Glutamatergic neuron (in vitro differentiated cells): ENCODE results near the gene SERTM1. TPM values are rescaled to one million over a fixed set of nuclear protein-coding genes. Genes with fewer than 3 reads are reported as not detected.

Experiments
- DNase-seq: peaks from one replicate; pipeline ENCODE4 v3.0.0; 2022
- H3K27ac Mint-ChIP-seq: one replicate; pipeline ENCODE4 v1.8.0; 2020; ENCODE audit warnings: mild to moderate bottlenecking, mixed read lengths, inconsistent platforms; ENCODE audit not compliant: unreplicated experiment
- H3K27me3 Mint-ChIP-seq: one replicate; pipeline ENCODE4 v1.8.0; 2020; ENCODE audit warnings: mild to moderate bottlenecking, moderate library complexity, mixed read lengths, inconsistent platforms; ENCODE audit not compliant: unreplicated experiment
- H3K36me3 Mint-ChIP-seq: one replicate; pipeline ENCODE4 v1.8.0; 2020; ENCODE audit warnings: mild to moderate bottlenecking, mixed read lengths, inconsistent platforms; ENCODE audit not compliant: unreplicated experiment
- H3K4me1 Mint-ChIP-seq: one replicate; pipeline ENCODE4 v1.8.0; 2020; ENCODE audit warnings: mild to moderate bottlenecking, low read depth, mixed read lengths, inconsistent platforms; ENCODE audit not compliant: unreplicated experiment
- H3K4me3 Mint-ChIP-seq: one replicate; pipeline ENCODE4 v1.8.0; 2020; ENCODE audit warnings: mild to moderate bottlenecking, mixed read lengths, inconsistent platforms; ENCODE audit not compliant: unreplicated experiment
- H3K9me3 Mint-ChIP-seq: one replicate; pipeline ENCODE4 v1.8.0; 2020; ENCODE audit warnings: mild to moderate bottlenecking, moderate library complexity, mixed read lengths, inconsistent platforms; ENCODE audit not compliant: unreplicated experiment
- long read RNA-seq: library from polyadenylated mRNA; unstranded; transcript quantifications from one replicate; pipeline ENCODE4 v2.0.0, GENCODE V29; 2020; ENCODE audit not compliant: unreplicated experiment
- total RNA-seq: library from RNA; stranded (reverse); fragmentation: NEBNext Ultra II Directional; extraction: Animal tissue kit (Norgen Biotek cat#: 25700); gene quantifications from one replicate; pipeline ENCODE4 v1.2.1, GENCODE V29; 2021; ENCODE audit not compliant: unreplicated experiment
- TF ChIP-seq, protein P1 (sequence below): fragments of 200-600 bp; sonication (generic); IDR thresholded peaks from one replicate; pipeline ENCODE4 v1.5.0; 2021; ENCODE audit not compliant: partially characterized antibody, unreplicated experiment

The SERTM1 gene
- 0.88 TPM for total RNA-seq
- long read RNA-seq: 0 reads

DNA sequence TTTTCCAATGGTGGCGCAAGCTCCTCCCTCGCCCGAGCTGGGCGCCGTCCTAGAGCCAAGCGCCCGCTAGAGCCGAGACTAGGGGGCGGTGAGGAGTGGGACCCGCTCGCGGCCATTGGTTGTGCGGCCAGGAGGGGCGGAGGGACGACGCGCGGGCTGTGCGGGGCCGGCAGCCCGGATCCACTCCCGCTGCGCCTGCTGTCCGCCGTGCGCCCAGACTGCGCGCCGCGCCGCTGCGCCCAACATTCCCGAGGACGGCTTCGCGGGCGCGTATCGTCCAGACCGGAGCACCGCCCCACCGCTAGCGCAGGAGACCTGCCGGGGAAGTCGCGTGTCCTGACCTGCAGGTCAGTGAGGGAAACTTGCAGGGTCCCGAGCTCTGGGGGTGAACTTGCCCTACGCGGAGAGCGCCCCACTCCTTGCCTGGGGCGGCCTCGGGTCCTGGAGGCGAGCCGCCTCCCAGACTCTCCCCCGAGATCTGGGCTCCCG is at the start of gene SERTM1:
Gene SERTM1 (plus strand): TSS at position 183 of the 489 bp plus-strand sequence. CDS start 21,059 bp downstream, outside the sequence.
- peaks cover 9% of the 10 kb centered on the region for H3K4me1 Mint-ChIP-seq
- no peaks in the 10 kb centered on the region for H3K36me3 Mint-ChIP-seq
- H3K4me3 Mint-ChIP-seq: peak within 1 kb of the TSS; percentile 97
- H3K9me3 Mint-ChIP-seq: peaks cover 2% of the 10 kb centered on the region
- peaks cover 11% of the 10 kb centered on the region for H3K27me3 Mint-ChIP-seq
- DNase-seq: peak; percentile 85
- TF ChIP-seq, protein P1, sequence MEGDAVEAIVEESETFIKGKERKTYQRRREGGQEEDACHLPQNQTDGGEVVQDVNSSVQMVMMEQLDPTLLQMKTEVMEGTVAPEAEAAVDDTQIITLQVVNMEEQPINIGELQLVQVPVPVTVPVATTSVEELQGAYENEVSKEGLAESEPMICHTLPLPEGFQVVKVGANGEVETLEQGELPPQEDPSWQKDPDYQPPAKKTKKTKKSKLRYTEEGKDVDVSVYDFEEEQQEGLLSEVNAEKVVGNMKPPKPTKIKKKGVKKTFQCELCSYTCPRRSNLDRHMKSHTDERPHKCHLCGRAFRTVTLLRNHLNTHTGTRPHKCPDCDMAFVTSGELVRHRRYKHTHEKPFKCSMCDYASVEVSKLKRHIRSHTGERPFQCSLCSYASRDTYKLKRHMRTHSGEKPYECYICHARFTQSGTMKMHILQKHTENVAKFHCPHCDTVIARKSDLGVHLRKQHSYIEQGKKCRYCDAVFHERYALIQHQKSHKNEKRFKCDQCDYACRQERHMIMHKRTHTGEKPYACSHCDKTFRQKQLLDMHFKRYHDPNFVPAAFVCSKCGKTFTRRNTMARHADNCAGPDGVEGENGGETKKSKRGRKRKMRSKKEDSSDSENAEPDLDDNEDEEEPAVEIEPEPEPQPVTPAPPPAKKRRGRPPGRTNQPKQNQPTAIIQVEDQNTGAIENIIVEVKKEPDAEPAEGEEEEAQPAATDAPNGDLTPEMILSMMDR: no peak
- no peak within 1 kb of the TSS for H3K27ac Mint-ChIP-seq

- TF ChIP-seq, protein P1: no peak
- Mint-ChIP-seq H3K36me3 (no peaks in the 10 kb centered on the region), H3K4me3 (no peak overlapping the region), H3K27me3 (no peaks in the 10 kb centered on the region), H3K9me3 (no peaks in the 10 kb centered on the region), H3K27ac (no peak overlapping the region), H3K4me1 (peaks cover 3% of the 10 kb centered on the region)
- DNase-seq: no peak
Measured at GRCh38 chr13:36628377-36629056, 45.3 kb upstream of the SERTM1 start.

- Mint-ChIP-seq H3K27ac (no peak overlapping the region), H3K27me3 (no peaks in the 10 kb centered on the region), H3K9me3 (no peaks in the 10 kb centered on the region), H3K4me3 (no peak overlapping the region), H3K4me1 (peaks cover 3% of the 10 kb centered on the region), H3K36me3 (no peaks in the 10 kb centered on the region)
- DNase-seq: no peak
- TF ChIP-seq, protein P1: no peak
Measured at GRCh38 chr13:36629057-36629385, 44.8 kb upstream of the SERTM1 start.

DNA sequence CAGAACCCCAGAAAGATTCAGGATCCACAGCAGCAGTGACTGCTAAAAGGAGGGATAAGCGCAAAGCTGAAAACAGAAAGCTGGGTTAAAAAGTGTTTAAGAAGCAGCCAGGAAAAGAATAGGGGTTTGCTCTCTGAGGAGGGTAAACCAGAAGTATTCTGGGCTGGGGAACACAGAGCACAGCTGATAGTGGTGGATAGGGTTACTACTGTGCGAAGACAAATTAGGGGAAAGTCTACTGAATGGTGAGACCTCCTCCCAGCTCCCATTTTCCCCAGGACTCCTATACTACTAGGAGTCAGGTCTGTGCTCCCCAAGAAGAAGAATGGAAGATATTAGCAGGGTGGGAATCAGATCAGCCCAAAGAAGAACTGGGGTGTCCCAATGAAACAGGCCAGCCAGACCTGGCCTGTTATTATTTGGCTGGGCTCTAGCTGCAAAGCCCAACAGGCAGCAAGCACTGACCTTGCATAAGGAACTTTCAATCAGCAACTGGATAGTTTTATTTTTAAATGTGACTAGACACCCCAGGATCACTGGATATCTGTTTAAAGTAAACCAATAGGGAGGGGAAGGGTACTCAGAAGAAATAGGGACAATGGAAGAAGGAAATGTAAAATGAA is 43.5 kb upstream of the SERTM1 start:
- Mint-ChIP-seq H3K4me3 (no peak overlapping the region), H3K36me3 (no peaks in the 10 kb centered on the region), H3K9me3 (no peaks in the 10 kb centered on the region), H3K27ac (no peak overlapping the region), H3K4me1 (peaks cover 3% of the 10 kb centered on the region), H3K27me3 (no peaks in the 10 kb centered on the region)
- no peak for DNase-seq
- TF ChIP-seq, protein P1: no peak

GRCh38 chr13:36639610-36640009 is 34.2 kb upstream of the SERTM1 start:
- TF ChIP-seq, protein P1: no peak
- no peak for DNase-seq
- peaks cover 5% of the 10 kb centered on the region for H3K36me3 Mint-ChIP-seq
- H3K27ac Mint-ChIP-seq: no peak overlapping the region
- H3K4me1 Mint-ChIP-seq: no peaks in the 10 kb centered on the region
- H3K27me3 Mint-ChIP-seq: peaks cover 4% of the 10 kb centered on the region
- H3K9me3 Mint-ChIP-seq: peaks cover 5% of the 10 kb centered on the region
- no peak overlapping the region for H3K4me3 Mint-ChIP-seq
